Body of pancreas (tissue), 4 donors: ENCODE results near the gene LTBP2. TPM values are rescaled to one million over a fixed set of nuclear protein-coding genes. Genes with fewer than 3 reads are reported as not detected.

Source experiments
- ATAC-seq: fragments of 150-250 bp; one replicate; pipeline ENCODE4 v1.9.1; 2016
- DNase-seq, 4 donors: peaks; one replicate each; pipeline ENCODE4 v3.0.0-alpha.2; 2019
- H3K27ac ChIP-seq, 4 donors: fragments of 200-600 bp; sonication (generic); 1 replicate in 3 of 4; 2 replicates in 1 of 4; pipeline versions ENCODE4 v1.5.1 to v1.6.1; 2016 to 2019; ENCODE audit warnings: mild to moderate bottlenecking in 1 of 4, mixed read lengths in 1 of 4, moderate library complexity in 1 of 4
- H3K27me3 ChIP-seq, 2 donors: fragments of 200-600 bp; sonication (generic); one replicate each; pipeline ENCODE4 v1.6.0; 2016; ENCODE audit warnings: mild to moderate bottlenecking in 1 of 2
- H3K36me3 ChIP-seq, 2 donors: fragments of 200-600 bp; sonication (generic); replicated peaks in 1 of 2; 2 replicates each; pipeline ENCODE4 v1.5.1; 2016; ENCODE audit warnings: low read depth in 2 of 2; ENCODE audit not compliant: insufficient read depth in 1 of 2
- H3K4me1 ChIP-seq: fragments of 200-600 bp; sonication (generic); one replicate; pipeline ENCODE4 v1.6.0; 2016
- H3K4me3 ChIP-seq, 2 donors: fragments of 200-600 bp; sonication (generic); 1 replicate in 1 of 2; 2 replicates in 1 of 2; pipeline ENCODE4 v1.5.1; 2016 to 2019
- H3K9me3 ChIP-seq, 3 donors: fragments of 200-600 bp; sonication (generic); 1 replicate in 2 of 3; 2 replicates in 1 of 3; pipeline ENCODE4 v1.5.1; 2016
- POLR2A ChIP-seq, 3 donors: fragments of 450-650 bp; IDR thresholded peaks; one replicate each; pipeline ENCODE4 v1.6.1; 2016; ENCODE audit warnings: antibody characterized with exemption in 3 of 3, mild to moderate bottlenecking in 2 of 3
- WGBS, 2 donors: methylation state at CpG; one replicate each; pipeline ENCODE4 v1.1.5; 2017; 5-methylcytosine and 5-hydroxymethylcytosine counted together
- intact Hi-C: fragments of 100-400 bp; cut with DNase I; formaldehyde crosslinking; loops from one replicate; pipeline ENCODE4 v1.15.1; 2023
- total RNA-seq, 2 donors: library from RNA; depleted of rRNA; stranded (reverse); fragments of >200 nt; gene quantifications; one replicate each; pipeline ENCODE4 v1.1.0, GENCODE V29; 2016
- TF ChIP-seq, protein P1 (sequence below), 7 experiments: fragments of 450-650 bp in 4 of 7; fragments of 200-600 bp in 3 of 7; sonication (generic) in 3 of 7; IDR thresholded peaks; one replicate each; pipeline ENCODE4 v1.5.1; 2016 to 2019; ENCODE audit warnings: antibody characterized with exemption in 7 of 7

Gene LTBP2
- total RNA-seq, 2 donors from 2014 or later = 15.8 to 20.4 TPM

DNA sequence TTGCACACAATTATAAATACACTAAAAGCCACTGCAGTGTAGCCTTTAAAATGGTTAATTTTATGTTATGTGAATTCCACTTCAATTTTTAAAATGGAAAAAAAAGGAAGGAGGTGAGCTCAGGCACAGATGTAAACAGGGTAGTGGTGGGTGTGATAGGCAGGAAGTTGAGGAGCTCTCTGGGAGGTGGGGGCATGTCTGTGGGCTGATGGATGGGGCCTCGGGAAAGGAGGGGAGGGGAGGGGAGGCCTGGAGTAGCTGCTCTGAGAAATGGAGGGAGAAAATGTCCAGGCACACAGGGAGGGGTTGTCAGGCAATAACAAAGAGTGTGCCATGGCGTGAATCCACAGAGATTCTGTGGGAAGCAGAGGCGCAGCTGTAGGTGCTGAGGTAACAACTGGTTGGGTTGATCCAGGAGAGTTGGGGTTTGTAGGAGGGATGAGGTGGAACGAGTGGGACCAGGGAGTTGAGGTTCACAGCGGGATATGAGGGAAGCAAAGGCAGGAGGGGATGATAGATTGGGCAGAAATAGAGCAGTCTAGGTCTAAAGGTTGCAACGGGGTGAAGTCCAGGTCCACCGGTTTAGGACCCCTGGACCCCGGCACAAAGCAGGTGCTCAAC is 57.2 kb downstream of the LTBP2 start:
- Histone ChIP-seq H3K27me3 (no peaks in the 10 kb centered on the region), H3K36me3 (no peaks in the 10 kb centered on the region), H3K9me3 (no peaks in the 10 kb centered on the region), H3K4me3 (no peak overlapping the region), H3K4me1 (peaks cover 14% of the 10 kb centered on the region), H3K27ac (no peak overlapping the region)
- TF ChIP-seq, protein P1, sequence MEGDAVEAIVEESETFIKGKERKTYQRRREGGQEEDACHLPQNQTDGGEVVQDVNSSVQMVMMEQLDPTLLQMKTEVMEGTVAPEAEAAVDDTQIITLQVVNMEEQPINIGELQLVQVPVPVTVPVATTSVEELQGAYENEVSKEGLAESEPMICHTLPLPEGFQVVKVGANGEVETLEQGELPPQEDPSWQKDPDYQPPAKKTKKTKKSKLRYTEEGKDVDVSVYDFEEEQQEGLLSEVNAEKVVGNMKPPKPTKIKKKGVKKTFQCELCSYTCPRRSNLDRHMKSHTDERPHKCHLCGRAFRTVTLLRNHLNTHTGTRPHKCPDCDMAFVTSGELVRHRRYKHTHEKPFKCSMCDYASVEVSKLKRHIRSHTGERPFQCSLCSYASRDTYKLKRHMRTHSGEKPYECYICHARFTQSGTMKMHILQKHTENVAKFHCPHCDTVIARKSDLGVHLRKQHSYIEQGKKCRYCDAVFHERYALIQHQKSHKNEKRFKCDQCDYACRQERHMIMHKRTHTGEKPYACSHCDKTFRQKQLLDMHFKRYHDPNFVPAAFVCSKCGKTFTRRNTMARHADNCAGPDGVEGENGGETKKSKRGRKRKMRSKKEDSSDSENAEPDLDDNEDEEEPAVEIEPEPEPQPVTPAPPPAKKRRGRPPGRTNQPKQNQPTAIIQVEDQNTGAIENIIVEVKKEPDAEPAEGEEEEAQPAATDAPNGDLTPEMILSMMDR (IDR thresholded peaks at IDR 0.05) = no peak
- no peak for TF ChIP-seq POLR2A (IDR thresholded peaks at IDR 0.05)
- DNase-seq = no peak
- no peak for ATAC-seq
- intact Hi-C loops = no loop called here
- 78 to 81% methylated on average over 8 of the region's 8 CpGs for WGBS, 2 donors

DNA sequence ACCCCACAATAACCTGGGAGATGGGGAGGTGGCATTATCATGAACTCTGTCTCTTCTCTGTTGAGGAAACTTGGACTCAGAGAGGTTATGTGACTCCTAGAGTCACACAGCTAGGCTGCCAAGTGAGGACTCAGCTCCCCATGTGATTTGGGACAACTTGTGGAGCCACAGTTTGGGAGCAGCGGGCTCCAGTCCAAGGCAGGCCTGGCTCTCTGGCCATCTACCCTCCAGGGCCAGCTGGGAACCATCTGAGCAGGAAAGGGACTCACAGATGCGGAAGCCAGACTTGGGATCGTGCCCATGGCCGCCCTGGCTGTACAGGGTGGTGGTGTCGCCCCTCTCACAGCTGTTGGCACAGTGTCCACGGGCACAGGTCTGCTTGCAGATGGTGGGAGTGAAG is 59.4 kb downstream of the LTBP2 start:
- Histone ChIP-seq H3K36me3 (no peaks in the 10 kb centered on the region), H3K4me1 (peaks cover 14% of the 10 kb centered on the region), H3K27me3 (no peaks in the 10 kb centered on the region), H3K9me3 (no peaks in the 10 kb centered on the region), H3K4me3 (no peak overlapping the region), H3K27ac (peak overlapping the region in 2 of 4 donors; percentile 38 to 43)
- no peak for ATAC-seq
- WGBS, 2 donors = 79% methylated on average over 6 of the region's 6 CpGs; no CpG with 5 or more reads in 1 of the 2 donors
- TF ChIP-seq POLR2A (IDR thresholded peaks at IDR 0.05) = no peak
- TF ChIP-seq, protein P1 (IDR thresholded peaks at IDR 0.05) = no peak
- intact Hi-C loops = no loop called here
- peak; percentile 25 to 50 (median 42) for DNase-seq

DNA sequence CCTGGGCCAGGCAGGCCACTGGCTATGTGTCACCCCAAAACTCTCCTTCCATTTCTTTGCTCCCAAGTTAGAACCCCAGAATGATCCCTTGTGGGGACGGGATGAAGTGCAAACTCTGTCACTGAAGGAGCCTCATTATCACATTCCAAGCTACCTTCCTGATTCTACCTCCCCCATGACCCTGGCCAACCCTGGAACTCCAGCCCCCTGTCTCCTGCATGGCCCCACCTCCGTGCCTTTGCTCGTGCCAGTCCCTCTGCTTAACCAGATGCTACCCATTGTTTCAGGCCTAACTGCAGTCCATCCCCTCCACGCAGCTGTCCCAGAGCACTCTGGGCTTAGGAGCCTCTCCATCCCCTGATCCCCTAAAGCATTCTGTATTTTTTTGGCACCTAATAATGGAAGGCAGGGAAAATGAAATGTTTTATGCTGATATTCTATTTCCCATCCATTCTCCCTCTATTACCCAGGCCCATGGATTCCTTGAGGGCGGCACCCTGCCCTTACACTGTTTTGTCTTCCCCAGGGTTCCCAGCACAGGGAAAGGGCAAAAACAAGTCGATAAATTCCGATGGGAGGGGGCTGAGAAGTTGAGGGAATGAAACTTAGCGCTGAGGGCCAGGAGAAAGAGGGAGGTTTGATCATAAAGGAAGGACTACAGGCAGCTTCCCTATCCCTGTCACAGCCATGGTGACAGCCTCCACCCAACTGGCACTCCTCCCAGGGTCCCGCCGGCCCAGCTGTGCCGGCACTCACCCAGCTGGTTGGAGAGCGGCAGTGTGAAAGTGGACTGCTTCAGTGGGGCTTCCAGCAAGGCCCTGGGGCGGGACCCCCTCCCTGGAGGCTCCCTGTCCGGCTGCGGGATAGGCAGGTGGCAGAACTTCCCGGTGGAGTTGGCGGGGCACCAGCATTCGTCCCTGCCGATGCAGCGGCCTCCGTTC is 60.3 kb downstream of the LTBP2 start:
- Histone ChIP-seq H3K36me3 (no peaks in the 10 kb centered on the region), H3K4me1 (peaks cover 14% of the 10 kb centered on the region), H3K9me3 (no peaks in the 10 kb centered on the region), H3K27ac (peak overlapping the region; percentile 10 to 43 (median 36)), H3K27me3 (no peaks in the 10 kb centered on the region), H3K4me3 (no peak overlapping the region)
- peak in 3 of 4 donors; percentile 29 to 55 (median 43) for DNase-seq
- TF ChIP-seq POLR2A (IDR thresholded peaks at IDR 0.05) = no peak
- TF ChIP-seq, protein P1 (IDR thresholded peaks at IDR 0.05) = no peak
- intact Hi-C loops = no loop called here
- 46 to 47% methylated on average over 12 to 21 of the region's 21 CpGs for WGBS, 2 donors
- ATAC-seq = peak; percentile 65

DNA sequence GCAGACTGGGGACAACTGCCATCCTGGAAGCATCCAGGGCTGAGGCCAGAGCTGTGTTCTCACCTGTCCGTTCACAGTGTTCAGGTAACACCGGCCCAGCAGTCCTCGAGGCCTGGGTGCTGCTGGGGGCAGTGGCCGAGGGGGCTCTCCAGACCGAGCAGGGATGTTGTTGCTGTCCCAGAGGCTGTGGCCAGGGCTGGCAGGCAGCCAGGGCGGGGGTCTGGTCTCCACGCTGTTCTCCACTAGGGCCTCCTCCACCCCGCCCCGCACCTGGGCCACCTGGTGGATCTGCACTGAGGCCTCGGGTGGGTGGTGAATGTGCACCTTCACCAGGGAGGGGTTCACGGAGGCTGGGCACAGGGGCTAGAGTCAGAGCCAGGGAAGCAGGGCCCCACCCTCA is 61.0 kb downstream of the LTBP2 start:
- Histone ChIP-seq H3K27me3 (no peaks in the 10 kb centered on the region), H3K4me3 (no peak overlapping the region), H3K4me1 (peaks cover 14% of the 10 kb centered on the region), H3K36me3 (no peaks in the 10 kb centered on the region), H3K27ac (peak overlapping the region in 1 of 4 donors; percentile 10), H3K9me3 (no peaks in the 10 kb centered on the region)
- DNase-seq = no peak
- 88 to 100% methylated on average over 1 to 11 of the region's 11 CpGs for WGBS, 2 donors
- TF ChIP-seq, protein P1 (IDR thresholded peaks at IDR 0.05) = no peak
- no peak for TF ChIP-seq POLR2A (IDR thresholded peaks at IDR 0.05)
- ATAC-seq = no peak
- intact Hi-C loops = no loop called here
